HepG2 (cell line): ENCODE results near the gene U2AF1L4. TPM values are rescaled to one million over a fixed set of nuclear protein-coding genes. Genes with fewer than 3 reads are reported as not detected.

Source experiments
- ATAC-seq: fragments of 200-7000 bp; cut with Tn5 transposase; 3 replicates; pipeline ENCODE4 v1.9.1; 2020; ENCODE audit warnings: mild to moderate bottlenecking, moderate library complexity
- BruUV-seq: library from RNA; stranded (reverse); fragments of 400-500 nt; replicated peaks from 2 replicates; lab custom pipeline; 2021; lab: Mats Ljungman, UMichigan
- CTCF ChIA-PET: fragments of 300-600 bp; formaldehyde crosslinking; extraction: SDS; loops from one replicate; lab custom pipeline; 2021; ENCODE audit warnings: low total read pairs, inconsistent platforms, low intra/inter-chr PET ratio; lab: Yijun Ruan, JAX
- POLR2A ChIA-PET: fragments of 350-600 bp; sonication (Branson Sonifier 250); formaldehyde crosslinking; loops from one replicate; lab custom pipeline; 2020; ENCODE audit warnings: antibody characterized with exemption, inconsistent platforms; lab: Yijun Ruan, JAX
- DNase-seq: peaks from one replicate; pipeline ENCODE4 v3.0.0-alpha.2; 2015; ENCODE audit warnings: low spot score
- FAIRE-seq: peaks from 3 replicates; lab custom pipeline; 2011; peaks lifted over from hg19 to GRCh38; lab: Jason Lieb, UNC
- H2AFZ ChIP-seq: one replicate; pipeline ENCODE4 v1.6.1; 2011; ENCODE audit warnings: low read length, inconsistent platforms
- H3K27ac ChIP-seq: fragments of 300-600 bp; 3 replicates; pipeline ENCODE4 v1.8.0; 2011; ENCODE audit warnings: mixed run types, mild to moderate bottlenecking, mixed read lengths, low read length, inconsistent platforms; ENCODE audit not compliant: insufficient read depth; ENCODE audit errors: extremely low read length
- H3K27me3 ChIP-seq, 2 experiments: fragments of 200-600 bp in 1 of 2; 2 replicates in 1 of 2; 3 replicates in 1 of 2; pipeline versions ENCODE4 v1.6.0 to v1.8.0; 2011; ENCODE audit warnings: low read length in 2 of 2, mild to moderate bottlenecking in 2 of 2, moderate library complexity in 2 of 2, inconsistent platforms in 1 of 2; ENCODE audit not compliant: insufficient read depth in 2 of 2, control insufficient read depth in 1 of 2
- H3K36me3 ChIP-seq, 2 experiments: fragments of 200-600 bp in 1 of 2; replicated peaks in 1 of 2; 2 replicates in 1 of 2; 3 replicates in 1 of 2; pipeline versions ENCODE4 v1.5.1 to v1.8.0; 2011; ENCODE audit warnings: low read length in 2 of 2, inconsistent platforms in 1 of 2; ENCODE audit not compliant: insufficient read depth in 2 of 2, control insufficient read depth in 1 of 2
- H3K4me1 ChIP-seq: 2 replicates; pipeline ENCODE4 v1.5.1; 2012; ENCODE audit warnings: low read length, inconsistent platforms; ENCODE audit not compliant: insufficient read depth
- H3K4me2 ChIP-seq: 2 replicates; pipeline ENCODE4 v1.6.0; 2011; ENCODE audit warnings: low read depth, low read length, inconsistent platforms
- H3K4me3 ChIP-seq, 3 experiments: fragments of 200-600 bp in 1 of 3; sonication (generic), shearing (Covaris generic) in 1 of 3; replicated peaks in 1 of 3; 2 replicates each; pipeline ENCODE4 v1.5.1; 2011 to 2016; ENCODE audit warnings: low read length in 3 of 3, inconsistent platforms in 2 of 3, low read depth in 2 of 3, mild to moderate bottlenecking in 2 of 3, control low read depth in 1 of 3, mixed read lengths in 1 of 3; ENCODE audit not compliant: insufficient read depth in 1 of 3
- H3K79me2 ChIP-seq: one replicate; pipeline ENCODE4 v1.6.1; 2011; ENCODE audit warnings: low read length, inconsistent platforms; ENCODE audit not compliant: insufficient read depth
- H3K9ac ChIP-seq: 2 replicates; pipeline ENCODE4 v1.6.0; 2011; ENCODE audit warnings: mild to moderate bottlenecking, low read depth, low read length, inconsistent platforms; ENCODE audit not compliant: insufficient read depth
- H3K9me3 ChIP-seq: 2 replicates; pipeline ENCODE4 v1.5.1; 2012; ENCODE audit warnings: mild to moderate bottlenecking, low read length
- H4K20me1 ChIP-seq: 2 replicates; pipeline ENCODE4 v1.6.0; 2011; ENCODE audit warnings: inconsistent platforms, mild to moderate bottlenecking, low read length, moderate library complexity; ENCODE audit not compliant: insufficient read depth
- CENPT ChIP-seq: sonication (generic); formaldehyde crosslinking; IDR thresholded peaks from 2 replicates; pipeline ENCODE4 v1.8.0; 2022; ENCODE audit warnings: low read depth, mild to moderate bottlenecking, moderate library complexity, missing genetic modification reagents
- DZIP1 ChIP-seq: sonication (generic); formaldehyde crosslinking; IDR thresholded peaks from 2 replicates; pipeline ENCODE4 v1.5.0; 2020; ENCODE audit warnings: mild to moderate bottlenecking, missing genetic modification reagents
- HNRNPLL ChIP-seq: fragments of 200-400 bp; formaldehyde crosslinking; IDR thresholded peaks from 2 replicates; pipeline ENCODE4 v1.6.1; 2017; ENCODE audit warnings: mild to moderate bottlenecking, low read depth, low read length; ENCODE audit not compliant: poor library complexity, severe bottlenecking
- NFE2 ChIP-seq: sonication (generic); formaldehyde crosslinking; IDR thresholded peaks from 2 replicates; pipeline ENCODE4 v1.4.0; 2020; ENCODE audit warnings: missing genetic modification reagents
- PPARG ChIP-seq: conservative IDR thresholded peaks from 2 replicates; pipeline ENCODE4 v1.6.1; 2016; ENCODE audit warnings: missing biosample characterization, missing genetic modification reagents
- SP1 ChIP-seq, 2 experiments: fragments of 450-650 bp in 1 of 2; sonication (generic) in 1 of 2; formaldehyde crosslinking in 1 of 2; IDR thresholded peaks; 2 replicates each; pipeline versions ENCODE4 v1.4.0 to v1.6.1; 2016 to 2020; ENCODE audit warnings: missing genetic modification reagents in 1 of 2
- TBX2 ChIP-seq: sonication (generic); formaldehyde crosslinking; IDR thresholded peaks from 2 replicates; pipeline ENCODE4 v1.5.0; 2020; ENCODE audit warnings: missing genetic modification reagents, mild to moderate bottlenecking, borderline replicate concordance
- ZBTB40 ChIP-seq, 2 experiments: fragments of 450-650 bp in 1 of 2; sonication (generic) in 1 of 2; formaldehyde crosslinking in 1 of 2; IDR thresholded peaks; 2 replicates each; pipeline versions ENCODE4 v1.6.1 to v1.8.0; 2016 to 2022; ENCODE audit warnings: antibody characterized with exemption in 1 of 2, mild to moderate bottlenecking in 1 of 2, missing genetic modification reagents in 1 of 2
- ZSCAN30 ChIP-seq: sonication (generic); formaldehyde crosslinking; IDR thresholded peaks from 2 replicates; pipeline ENCODE4 v1.5.0; 2020; ENCODE audit warnings: mild to moderate bottlenecking, missing genetic modification reagents
- WGBS: methylation state at CpG from one replicate; pipeline ENCODE4 v1.1.6; 2017; ENCODE audit warnings: low lambda C conversion rate; 5-methylcytosine and 5-hydroxymethylcytosine counted together
- in situ Hi-C: cut with HindIII; loops from 2 replicates; pipeline ENCODE4 v1.10.0; 2017; ENCODE audit warnings: low pct_unique_long_range_greater_than_20kb; ENCODE audit not compliant: extremely low pct_ligation_motif_present
- intact Hi-C: fragments of 100-400 bp; cut with micrococcal nuclease; formaldehyde crosslinking; loops from one replicate; pipeline ENCODE4 v1.10.0; 2022; ENCODE audit not compliant: unreplicated experiment
- polyA plus RNA-seq, 8 experiments: library from polyadenylated mRNA; depleted of rRNA in 3 of 8; stranded (reverse) in 7 of 8; unstranded in 1 of 8; fragments of >200 nt; fragmentation: Illumina TruSeq in 4 of 8; extraction: Trizol in 4 of 8; gene quantifications; 2 replicates each; pipeline versions ENCODE4 v1.2.1 to v1.2.3, GENCODE V29; 2011 to 2016; ENCODE audit warnings: low read depth in 4 of 8, missing spikeins in 1 of 8, mixed read lengths in 1 of 8; ENCODE audit not compliant: insufficient read depth in 1 of 8
- total RNA-seq, 5 experiments: library from RNA; depleted of rRNA; stranded (reverse); fragments of >200 nt; fragmentation: Illumina TruSeq; extraction: Trizol; gene quantifications; 2 replicates each; pipeline ENCODE4 v1.2.3, GENCODE V29; 2016; ENCODE audit warnings: low read depth in 1 of 5

Gene U2AF1L4
- total and polyA plus RNA-seq, 2 of the 13 experiments (the other 11 are each of a cell fraction or from before 2014, with no cell fraction given) = 7.9 to 15.4 TPM

- ChIA-PET CTCF (no interaction called here), POLR2A (interaction anchor here (1.0 to 1.8 kb wide), 4 partner anchors 8 to 36 kb away, joined by 3 to 6 read pairs (median 3); partner anchors contain the start of genes LIN37, PSENEN and U2AF1L4)
- Histone ChIP-seq H3K27ac (no peak overlapping the region), H3K27me3 (no peaks in the 10 kb centered on the region), H4K20me1 (no peaks in the 10 kb centered on the region), H3K9ac (0 out of 2 replicates have a peak overlapping the region, but pooled peaks have one; percentile 11), H3K4me1 (peaks cover 38% of the 10 kb centered on the region), H3K36me3 (peaks cover 0 to 1% of the 10 kb centered on the region in 2 experiments; a peak in 2 of 5 replicates), H3K79me2 (no peaks in the 10 kb centered on the region), H3K4me2 (peak overlapping the region; percentile 89), H2AFZ (no peak overlapping the region), H3K4me3 (peak overlapping the region; percentile 62 to 78 (median 75); a peak in 5 of 6 replicates), H3K9me3 (no peaks in the 10 kb centered on the region)
- no peak for DNase-seq
- 66% methylated on average over 13 of the region's 13 CpGs for WGBS
- ATAC-seq = no peak
- intact Hi-C loops = loop anchor here (5.0 kb wide), 1 partner anchor 36 kb away; the partner anchor contains the start of gene PRODH2
- no peak for FAIRE-seq
- BruUV-seq = TSS peak; percentile 46
- in situ Hi-C loops = no loop called here
- TF ChIP-seq SP1 (IDR thresholded peaks at IDR 0.05) (no peak), SP1 (CRISPR knock-in tag; IDR thresholded peaks at IDR 0.05) (no peak), PPARG (CRISPR knock-in tag) (no peak), NFE2 (no peak), CENPT (CRISPR knock-in tag) (no peak), HNRNPLL (peak; percentile 2), ZSCAN30 (CRISPR knock-in tag) (no peak), TBX2 (CRISPR knock-in tag) (no peak), ZBTB40 (IDR thresholded peaks at IDR 0.05) (no peak), ZBTB40 (CRISPR knock-in tag; IDR thresholded peaks at IDR 0.05) (peak; percentile 30; the same call in 1 of the 2 replicates), DZIP1 (CRISPR knock-in tag) (0 out of 2 replicates have a peak, but pooled peaks have one; percentile 53)
These were observed 31.0 kb upstream of the U2AF1L4 start for GRCh38 chr19:35776102-35776788.
